ENCODE results near the gene ZBTB39.
"Not testable (repeated sequence)": the region's sequence is repeated elsewhere in the genome, so short reads cannot be mapped to it uniquely, and the experiment has no call there.

ZBTB39 gene

DNA sequence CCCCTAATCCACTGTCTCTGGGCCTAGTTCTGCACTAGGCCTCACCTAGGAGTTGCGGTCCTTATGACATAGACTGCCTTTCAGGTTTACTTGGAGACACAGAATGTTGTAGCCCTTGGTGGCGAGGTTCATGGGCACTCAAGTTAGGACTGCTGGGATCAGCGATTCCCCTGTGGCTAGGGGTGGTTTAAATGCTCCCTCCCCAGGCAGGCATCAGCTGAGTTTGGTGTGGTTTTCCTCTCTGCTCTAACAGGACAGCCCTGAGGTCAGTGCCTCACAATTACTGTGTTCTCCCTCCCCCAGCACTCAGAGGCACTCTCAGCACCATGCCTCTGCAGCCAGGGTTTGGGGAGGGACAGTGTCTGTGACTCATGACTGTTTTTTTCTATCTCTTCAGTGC is 26.7 kb downstream of the ZBTB39 start:
- no peak for TF ChIP-seq CTCF (IDR thresholded peaks at IDR 0.05; ENCODE audit: low read length, missing control alignments)
- DNase-seq (ENCODE audit: low read depth), result no peak
- no peak overlapping the region for H3K4me3 ChIP-seq (replicated peaks; ENCODE audit: low read depth, low read length)

DNA sequence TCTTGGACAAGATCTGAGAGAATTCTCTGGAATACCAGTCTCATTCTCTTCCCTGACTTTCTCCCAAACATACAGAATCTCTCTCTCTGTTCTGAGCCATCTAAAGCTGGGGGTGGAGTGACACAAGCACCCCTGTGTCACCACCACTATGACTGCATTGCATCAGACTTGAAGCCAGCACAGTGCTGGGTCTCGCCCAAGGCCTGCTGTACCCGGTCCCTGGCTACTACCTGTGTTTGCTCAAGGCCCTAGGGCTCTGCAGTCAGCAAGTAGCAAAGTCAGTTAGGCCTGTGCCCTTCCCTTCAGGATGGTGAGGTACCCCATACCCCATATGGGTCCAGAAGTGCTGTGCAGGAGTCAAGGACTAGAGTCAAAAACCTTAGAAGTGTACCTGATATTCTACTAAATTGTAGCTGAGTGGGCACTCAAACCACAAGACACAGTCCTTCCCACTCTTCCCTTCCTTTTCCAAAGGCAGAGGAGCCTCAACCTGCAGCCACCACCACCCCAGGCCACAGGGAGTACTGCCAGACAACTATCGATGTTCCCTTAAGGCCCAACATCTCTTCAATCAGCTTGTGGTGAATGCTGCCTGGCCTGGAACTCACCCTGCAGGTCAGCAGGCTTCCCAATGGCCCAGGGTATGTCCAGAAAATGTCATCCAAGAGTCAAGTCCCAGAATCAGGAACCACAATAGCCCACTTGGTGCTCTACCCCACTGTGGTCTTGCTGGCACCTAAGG is 27.8 kb downstream of the ZBTB39 start:
- no peak for TF ChIP-seq CTCF (IDR thresholded peaks at IDR 0.05; ENCODE audit: low read length, missing control alignments)
- no peak overlapping the region for H3K4me3 ChIP-seq (replicated peaks; ENCODE audit: low read depth, low read length)
- no peak for DNase-seq (ENCODE audit: low read depth)

- DNase-seq (ENCODE audit: low read depth); H3K4me3 ChIP-seq (replicated peaks; ENCODE audit: low read depth, low read length): not testable (repeated sequence)
These were observed 29.0 kb downstream of the ZBTB39 start for GRCh38 chr12:56977361-56977760.

GRCh38 chr12:56974224-56974623 is 32.1 kb downstream of the ZBTB39 start:
- not testable (repeated sequence) for DNase-seq (ENCODE audit: low read depth)

GRCh38 chr12:56968910-56969309 is 37.4 kb downstream of the ZBTB39 start:
- H3K4me3 ChIP-seq (replicated peaks; ENCODE audit: low read depth, low read length), result not testable (repeated sequence)

More at GRCh38 chr12:56974224-56974623, 32.1 kb downstream of the ZBTB39 start:
- not testable (repeated sequence) for H3K4me3 ChIP-seq (replicated peaks; ENCODE audit: low read depth, low read length)

GRCh38 chr12:56965997-56966642 is 40.2 kb downstream of the ZBTB39 start:
- H3K4me3 ChIP-seq (replicated peaks; ENCODE audit: low read depth, low read length); DNase-seq (ENCODE audit: low read depth): not testable (repeated sequence)

More at GRCh38 chr12:56968910-56969309, 37.4 kb downstream of the ZBTB39 start:
- not testable (repeated sequence) for DNase-seq (ENCODE audit: low read depth)

- DNase-seq (ENCODE audit: low read depth); H3K4me3 ChIP-seq (replicated peaks; ENCODE audit: low read depth, low read length): not testable (repeated sequence)
These were observed 41.2 kb downstream of the ZBTB39 start for GRCh38 chr12:56965124-56965523.

GRCh38 chr12:56963557-56963956 is 42.8 kb downstream of the ZBTB39 start:
- not testable (repeated sequence) for H3K4me3 ChIP-seq (replicated peaks; ENCODE audit: low read depth, low read length); DNase-seq (ENCODE audit: low read depth)

- H3K4me3 ChIP-seq (replicated peaks; ENCODE audit: low read depth, low read length); DNase-seq (ENCODE audit: low read depth): not testable (repeated sequence)
These were observed 44.1 kb downstream of the ZBTB39 start for GRCh38 chr12:56962247-56962646.

DNA sequence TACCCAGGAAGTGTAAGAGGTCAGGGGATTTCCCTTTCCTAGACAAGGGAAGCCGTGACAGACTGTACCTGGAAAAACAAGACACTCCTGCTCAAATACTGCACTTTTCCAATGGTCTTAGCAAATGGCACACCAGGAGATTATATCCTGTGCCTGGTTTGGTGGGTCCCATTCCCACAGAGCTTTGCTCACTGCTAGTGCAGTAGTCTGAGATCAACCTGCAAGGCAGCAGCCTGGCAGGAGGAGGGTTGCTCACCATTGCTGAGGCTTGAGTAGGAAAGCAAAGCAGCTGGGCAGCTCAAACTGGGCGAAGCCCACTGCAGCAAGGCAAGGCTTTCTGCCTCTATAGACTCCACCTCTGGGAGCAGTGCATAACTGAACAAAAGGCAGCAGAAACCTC is 47.9 kb downstream of the ZBTB39 start:
- TF ChIP-seq CTCF (IDR thresholded peaks at IDR 0.05; ENCODE audit: low read length, missing control alignments), result no peak
- no peak for DNase-seq (ENCODE audit: low read depth)

More for the DNA sequence above, 47.9 kb downstream of the ZBTB39 start:
- no peak overlapping the region for H3K4me3 ChIP-seq (replicated peaks; ENCODE audit: low read depth, low read length)
